Sciatic nerve (tissue), 2 donors: Measurements from ENCODE around the gene KLHL40. TPM values are rescaled to one million over a fixed set of nuclear protein-coding genes. Genes with fewer than 3 reads are reported as not detected.

Source experiments
- ATAC-seq: fragments of 200-7000 bp; cut with Tn5 transposase; one replicate; pipeline ENCODE4 v1.9.1; 2020; ENCODE audit warnings: mild to moderate bottlenecking, moderate library complexity
- DNase-seq: peaks from one replicate; pipeline ENCODE4 v3.0.0-alpha.2; 2020; ENCODE audit warnings: low spot score
- intact Hi-C: fragments of 100-400 bp; cut with DNase I; formaldehyde crosslinking; loops from one replicate; pipeline ENCODE4 v1.14.2; 2022
- total RNA-seq: library from RNA; stranded (reverse); fragmentation: NEBNext Ultra II Directional; extraction: Animal tissue kit (Norgen Biotek cat#: 25700); gene quantifications from one replicate; pipeline ENCODE4 v1.2.1, GENCODE V29; 2021
- donor health status: DM: no; HTN: no; CAD: no.
- donor health status: DM: no; HTN: no; CAD: no.

The KLHL40 gene
- total RNA-seq, 1 donor from 2014 or later, result 0.13 TPM

DNA sequence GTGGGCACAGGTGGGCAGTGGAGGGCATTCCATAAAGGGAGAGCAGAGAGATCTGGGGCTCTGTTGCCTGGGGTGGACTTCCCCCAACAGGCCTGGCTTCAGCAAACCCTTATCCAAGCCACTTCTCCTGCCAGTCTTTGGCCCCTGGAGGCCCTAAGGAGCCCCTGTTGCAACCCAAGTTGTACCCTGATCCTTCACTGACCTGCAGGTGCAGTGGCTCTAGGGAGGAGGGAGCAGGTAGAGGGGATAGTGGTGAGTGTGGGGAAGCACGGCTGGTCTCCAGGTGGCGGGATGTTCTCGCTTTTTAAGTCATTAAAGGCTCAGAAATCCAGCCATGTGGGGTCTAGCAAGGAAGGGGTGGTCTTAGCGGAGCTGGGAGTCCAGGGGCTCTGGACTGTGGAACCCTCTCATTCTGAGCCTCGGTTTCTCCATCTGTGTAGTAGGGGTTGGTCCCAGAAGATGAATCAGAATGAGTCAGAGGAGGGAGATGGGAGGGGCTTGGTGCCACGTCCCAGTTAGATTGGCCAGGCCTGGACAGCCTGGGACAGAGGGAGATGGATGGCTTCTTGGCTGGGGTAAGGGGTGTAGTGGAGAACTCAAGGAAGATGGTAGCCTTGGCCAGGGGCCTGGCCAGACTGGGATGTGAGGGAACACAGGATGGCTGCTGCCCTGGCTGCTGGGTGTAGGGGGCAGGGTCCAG is 29.2 kb upstream of the KLHL40 start:
- intact Hi-C loops, result loop anchor here (10.0 kb wide), 1 partner anchor 61 kb away; the partner anchor contains the start of gene SS18L2
- DNase-seq (no peak), ATAC-seq (no peak)

DNA sequence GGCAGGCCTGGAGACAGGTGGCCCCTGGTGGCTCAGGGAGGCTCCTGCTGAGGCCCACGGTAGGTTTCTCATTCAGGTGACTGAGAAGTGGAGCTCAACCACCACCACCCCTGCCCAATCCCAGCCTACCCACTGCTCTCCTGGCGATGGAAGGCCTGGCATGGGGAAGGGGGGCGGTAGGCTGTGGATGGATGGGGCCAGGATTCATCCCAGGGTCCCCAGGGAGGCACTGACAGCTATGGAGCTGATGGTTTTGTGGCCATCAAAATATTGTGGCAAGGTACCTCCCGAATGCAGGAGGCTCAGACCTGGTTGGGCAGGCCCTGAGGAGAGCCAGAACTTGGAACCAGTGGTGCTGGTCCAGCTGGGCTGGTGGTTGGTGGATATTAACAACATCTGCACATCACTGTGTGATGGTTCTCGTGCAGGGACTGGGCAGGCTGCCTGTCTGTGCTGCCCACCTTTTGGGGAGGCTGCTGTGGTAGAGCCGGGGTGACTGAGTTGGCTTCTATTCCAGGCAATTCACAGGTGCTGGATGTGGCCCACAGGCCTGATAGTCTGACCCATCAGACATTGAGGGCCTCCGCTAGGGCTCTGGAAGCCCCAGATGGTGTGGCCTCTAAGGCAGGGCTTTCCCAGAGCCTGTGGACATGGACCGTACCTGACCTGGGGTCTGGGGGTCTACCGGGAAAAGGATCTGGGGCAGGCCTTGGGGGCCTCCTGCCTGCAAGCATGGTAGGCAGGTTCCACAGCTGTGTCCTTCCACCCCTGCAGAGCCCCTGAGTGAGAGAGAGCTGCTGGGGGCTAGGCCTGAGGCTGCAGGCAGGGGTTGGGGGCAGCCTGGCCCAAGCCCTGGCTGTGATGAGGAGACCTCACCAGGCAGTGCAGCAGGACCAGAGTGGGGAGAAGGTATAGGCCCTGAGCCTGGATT is 28.4 kb upstream of the KLHL40 start:
- no peak for ATAC-seq
- intact Hi-C loops, result loop anchor here (10.0 kb wide), 1 partner anchor 62 kb away; the partner anchor contains the start of gene SS18L2
- no peak for DNase-seq

DNA sequence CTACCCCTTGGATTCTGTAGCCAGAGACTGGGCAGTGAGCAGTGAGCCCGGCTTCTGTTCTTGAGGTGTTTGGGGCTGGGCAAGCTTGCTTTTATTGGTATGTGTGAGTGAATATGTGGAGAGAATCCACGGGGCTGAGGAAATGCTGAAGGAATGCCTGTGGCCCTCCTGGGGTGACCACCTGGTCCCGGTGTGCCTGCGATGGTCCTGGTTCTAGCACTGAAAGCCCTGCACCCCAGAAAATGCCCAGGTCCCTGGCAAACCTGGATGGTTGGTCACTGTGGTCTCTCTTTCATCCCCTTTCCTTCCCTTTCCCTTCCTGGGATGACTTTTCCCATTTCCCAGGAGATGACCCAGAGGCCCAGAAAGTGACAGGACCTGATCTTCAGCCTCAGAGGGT is 27.7 kb upstream of the KLHL40 start:
- DNase-seq (no peak), ATAC-seq (no peak)
- intact Hi-C loops, result loop anchor here (10.0 kb wide), 1 partner anchor 63 kb away; the partner anchor contains the start of gene SS18L2

DNA sequence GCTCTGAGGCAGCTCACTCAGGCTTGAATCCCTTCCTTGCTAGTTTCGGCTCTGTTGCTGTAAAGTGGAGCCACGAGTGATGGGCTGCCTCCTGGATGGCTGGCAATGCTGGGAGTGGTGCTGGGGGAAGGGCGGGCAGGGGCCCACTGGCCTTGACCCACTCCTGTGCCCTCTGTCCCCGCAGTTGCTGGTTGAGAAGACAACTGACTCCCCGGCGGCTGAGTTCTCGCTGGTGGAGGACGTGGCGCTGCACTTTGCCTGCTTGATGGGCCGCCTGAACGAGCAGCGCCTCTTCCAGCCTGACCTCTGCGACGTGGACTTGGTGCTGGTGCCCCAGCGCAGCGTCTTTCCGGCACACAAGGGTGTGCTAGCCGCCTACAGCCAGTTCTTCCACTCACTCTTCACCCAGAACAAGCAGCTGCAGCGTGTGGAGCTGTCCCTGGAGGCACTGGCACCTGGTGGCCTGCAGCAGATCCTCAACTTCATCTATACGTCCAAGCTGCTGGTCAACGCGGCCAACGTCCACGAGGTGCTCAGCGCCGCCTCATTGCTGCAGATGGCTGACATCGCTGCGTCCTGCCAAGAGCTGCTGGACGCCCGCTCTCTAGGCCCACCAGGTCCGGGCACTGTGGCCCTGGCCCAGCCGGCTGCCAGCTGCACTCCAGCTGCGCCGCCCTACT is 27.1 kb upstream of the KLHL40 start:
- ATAC-seq, result no peak
- intact Hi-C loops, result loop anchor here (10.0 kb wide), 1 partner anchor 63 kb away; the partner anchor contains the start of gene SS18L2
- no peak for DNase-seq

DNA sequence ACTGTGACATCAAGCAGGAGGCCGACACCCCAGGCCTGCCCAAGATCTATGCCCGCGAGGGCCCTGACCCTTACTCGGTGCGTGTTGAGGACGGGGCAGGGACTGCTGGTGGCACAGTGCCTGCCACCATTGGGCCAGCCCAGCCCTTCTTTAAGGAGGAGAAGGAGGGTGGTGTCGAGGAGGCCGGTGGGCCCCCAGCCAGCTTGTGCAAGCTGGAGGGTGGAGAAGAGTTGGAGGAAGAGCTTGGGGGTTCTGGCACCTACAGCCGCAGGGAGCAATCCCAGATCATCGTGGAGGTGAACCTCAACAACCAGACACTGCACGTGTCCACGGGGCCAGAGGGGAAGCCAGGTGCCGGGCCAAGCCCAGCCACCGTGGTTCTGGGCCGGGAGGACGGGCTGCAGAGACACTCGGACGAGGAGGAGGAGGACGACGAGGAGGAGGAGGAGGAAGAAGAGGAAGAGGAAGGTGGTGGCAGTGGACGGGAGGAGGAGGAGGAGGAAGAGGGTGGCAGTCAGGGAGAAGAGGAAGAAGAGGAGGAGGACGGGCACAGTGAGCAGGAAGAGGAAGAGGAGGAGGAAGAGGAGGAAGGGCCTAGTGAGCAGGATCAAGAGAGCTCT is 26.5 kb upstream of the KLHL40 start:
- intact Hi-C loops, result loop anchor here (10.0 kb wide), 1 partner anchor 64 kb away; the partner anchor contains the start of gene SS18L2
- DNase-seq (no peak), ATAC-seq (no peak)

DNA sequence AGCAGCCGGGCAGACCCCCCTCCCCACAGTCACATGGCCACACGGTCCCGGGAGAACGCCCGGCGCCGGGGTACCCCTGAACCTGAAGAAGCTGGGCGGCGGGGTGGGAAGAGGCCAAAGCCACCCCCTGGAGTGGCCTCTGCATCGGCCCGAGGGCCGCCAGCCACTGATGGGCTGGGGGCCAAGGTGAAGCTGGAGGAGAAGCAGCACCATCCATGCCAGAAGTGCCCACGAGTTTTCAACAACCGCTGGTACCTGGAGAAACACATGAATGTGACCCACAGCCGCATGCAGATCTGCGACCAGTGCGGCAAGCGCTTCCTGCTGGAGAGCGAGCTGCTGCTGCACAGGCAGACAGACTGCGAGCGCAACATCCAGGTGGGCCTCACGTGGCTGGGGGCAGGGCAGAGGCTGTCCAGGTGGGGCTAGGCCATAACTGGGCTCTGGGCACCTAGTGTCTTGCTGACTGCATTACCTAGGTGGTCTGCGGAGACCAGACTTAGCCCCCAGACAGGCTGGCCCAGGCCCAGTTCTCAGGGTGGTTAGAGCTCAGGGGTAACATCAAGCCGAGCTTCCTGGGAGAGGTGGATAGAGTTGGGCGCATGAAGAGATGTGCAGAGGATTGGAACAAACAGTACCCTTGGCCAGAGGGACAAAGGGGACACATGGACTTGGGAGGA is 25.7 kb upstream of the KLHL40 start:
- ATAC-seq, result no peak
- intact Hi-C loops, result loop anchor here (10.0 kb wide), 1 partner anchor 65 kb away; the partner anchor contains the start of gene SS18L2

DNA sequence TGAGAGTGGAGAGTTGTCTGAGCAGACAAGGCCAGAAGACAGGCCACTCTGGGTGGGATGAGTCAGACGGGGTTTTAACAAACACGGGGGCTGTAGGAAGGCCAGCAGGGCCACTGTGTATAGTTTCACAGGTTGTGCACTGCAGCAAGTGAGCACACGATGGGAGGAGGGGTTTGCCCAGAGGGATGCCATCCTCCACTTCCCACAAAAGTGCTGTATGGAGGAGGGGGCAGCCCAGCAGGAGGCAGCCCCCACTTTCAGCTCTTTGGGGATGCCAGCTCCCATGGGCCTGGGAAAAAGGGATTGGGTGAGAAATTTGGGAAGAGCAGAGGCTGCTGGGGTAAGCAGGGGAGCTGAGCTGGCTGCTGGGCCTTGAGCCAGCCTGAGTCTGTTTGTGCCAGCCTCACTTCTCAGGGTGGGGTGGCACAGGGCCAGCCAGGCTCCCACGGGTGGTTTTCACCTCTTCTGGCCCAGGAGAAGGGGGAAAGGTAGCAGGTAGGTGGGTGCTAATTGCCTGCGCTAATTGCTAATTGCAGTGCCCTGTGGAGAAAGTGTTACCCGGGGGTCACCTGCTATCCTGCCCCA is 25.1 kb upstream of the KLHL40 start:
- ATAC-seq (no peak), DNase-seq (no peak)
- intact Hi-C loops, result no loop called here

More for the DNA sequence above, 25.7 kb upstream of the KLHL40 start:
- no peak for DNase-seq

DNA sequence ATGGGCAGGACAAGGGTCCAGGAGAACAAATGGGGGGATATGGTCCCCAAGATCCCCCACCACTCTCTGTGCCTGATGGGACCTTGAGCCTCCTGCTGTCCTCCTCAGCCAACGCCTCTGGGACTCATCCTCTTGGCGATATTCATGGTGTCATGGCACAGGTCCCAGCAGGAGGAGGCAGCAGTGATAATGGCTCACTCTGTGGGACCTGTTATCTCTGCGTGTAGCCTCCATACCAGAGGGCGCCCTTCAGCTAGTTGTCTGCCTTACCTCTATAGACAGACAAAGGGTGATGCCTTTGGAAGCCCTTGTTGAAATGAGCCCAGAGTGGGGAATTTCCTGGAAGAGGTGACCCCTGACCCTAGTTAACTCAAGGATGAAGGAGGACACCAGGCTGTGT is 24.4 kb upstream of the KLHL40 start:
- intact Hi-C loops, result no loop called here
- DNase-seq, result no peak
- ATAC-seq, result no peak

DNA sequence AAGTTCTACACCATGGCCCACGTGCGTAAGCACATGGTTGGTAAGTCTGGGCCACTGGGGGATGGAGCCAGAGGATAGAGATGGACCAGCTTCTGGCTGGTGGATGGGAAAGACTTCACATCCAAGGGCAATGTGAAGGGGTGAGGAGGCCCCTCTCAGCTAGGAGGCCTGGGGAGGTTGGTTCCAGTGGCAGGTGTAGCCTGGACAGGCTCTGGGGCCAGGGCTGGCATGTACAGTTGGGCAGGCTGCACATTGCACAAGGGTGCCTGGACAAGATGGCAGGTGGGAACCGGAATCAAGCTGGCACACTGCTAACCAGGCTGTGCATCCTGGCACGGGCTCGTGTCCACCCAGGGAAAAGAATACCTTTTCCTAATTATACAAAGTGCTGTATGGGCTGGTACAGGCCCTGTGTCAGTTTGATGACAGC is 23.7 kb upstream of the KLHL40 start:
- ATAC-seq (no peak), DNase-seq (no peak)
- intact Hi-C loops, result no loop called here

DNA sequence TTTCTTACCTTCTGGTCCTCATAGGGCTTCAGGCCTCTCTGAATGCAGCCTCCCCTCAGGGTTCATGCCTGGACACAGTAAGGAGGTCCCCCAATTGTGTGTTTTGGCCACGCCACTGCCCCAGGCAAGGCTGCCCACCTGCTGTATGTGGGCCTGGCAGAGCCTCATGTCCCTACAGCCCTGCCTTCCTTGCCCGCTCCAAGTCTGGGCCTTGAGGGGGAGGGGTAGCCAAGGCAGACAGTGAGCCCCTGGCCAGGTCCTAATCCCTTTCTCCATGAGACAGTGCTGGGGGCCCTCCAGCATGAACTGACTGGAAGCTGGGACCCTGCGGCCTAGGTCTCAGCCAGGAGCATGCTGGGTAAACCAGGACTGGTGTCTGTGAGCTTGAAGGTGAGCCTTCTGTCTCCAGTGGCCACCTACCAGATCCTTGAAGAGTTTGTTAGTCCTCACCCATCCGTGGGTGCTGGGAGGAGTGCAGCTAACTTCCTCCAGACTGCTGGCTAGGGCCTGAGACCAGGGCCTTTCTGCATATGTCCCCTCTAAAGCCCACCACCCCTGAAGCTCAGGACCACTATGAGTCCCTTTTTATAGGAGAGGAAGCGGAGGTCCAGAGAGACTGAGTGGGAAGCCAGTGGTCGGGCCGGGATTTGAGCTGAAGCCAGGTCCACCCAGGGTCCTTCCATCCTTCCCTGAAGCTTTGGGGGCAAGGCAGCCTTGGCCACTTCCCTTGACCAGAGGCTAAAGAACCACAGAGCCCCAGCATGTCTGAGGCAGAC is 23.1 kb upstream of the KLHL40 start:
- DNase-seq (no peak), ATAC-seq (no peak)
- intact Hi-C loops, result no loop called here

DNA sequence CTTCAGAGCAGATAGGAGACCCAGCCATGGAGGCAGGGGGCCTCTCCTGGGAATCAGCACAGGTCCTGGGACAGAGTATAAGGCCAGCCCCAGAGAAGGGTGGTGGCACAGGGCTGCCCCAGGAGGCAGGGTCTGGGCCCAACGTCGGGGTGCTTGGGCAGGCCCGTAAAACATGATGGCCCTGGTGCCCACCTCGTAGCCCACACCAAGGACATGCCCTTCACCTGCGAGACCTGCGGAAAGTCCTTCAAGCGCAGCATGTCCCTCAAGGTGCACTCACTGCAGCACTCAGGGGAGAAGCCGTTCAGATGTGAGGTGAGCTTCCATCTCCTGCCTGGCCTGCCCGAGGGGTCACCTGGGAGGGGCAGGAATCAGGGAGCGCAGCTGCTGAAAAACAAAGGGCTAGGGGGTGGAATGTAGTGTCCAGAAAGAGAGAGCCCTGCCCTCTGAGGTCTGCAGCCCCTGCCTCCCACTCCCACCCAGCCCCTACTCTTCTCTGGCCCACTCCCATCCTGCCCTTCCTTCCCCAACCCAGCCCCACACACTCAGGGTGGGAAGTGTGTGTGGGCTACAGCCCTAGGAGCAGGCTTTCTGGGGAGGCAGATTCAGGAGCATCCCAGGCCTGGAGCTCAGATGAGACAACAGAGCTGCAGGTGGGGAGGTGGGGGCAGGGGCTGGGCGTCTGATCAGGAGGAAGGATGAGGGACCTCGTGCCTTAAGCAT is 22.4 kb upstream of the KLHL40 start:
- no peak for DNase-seq
- intact Hi-C loops, result no loop called here
- ATAC-seq, result no peak

DNA sequence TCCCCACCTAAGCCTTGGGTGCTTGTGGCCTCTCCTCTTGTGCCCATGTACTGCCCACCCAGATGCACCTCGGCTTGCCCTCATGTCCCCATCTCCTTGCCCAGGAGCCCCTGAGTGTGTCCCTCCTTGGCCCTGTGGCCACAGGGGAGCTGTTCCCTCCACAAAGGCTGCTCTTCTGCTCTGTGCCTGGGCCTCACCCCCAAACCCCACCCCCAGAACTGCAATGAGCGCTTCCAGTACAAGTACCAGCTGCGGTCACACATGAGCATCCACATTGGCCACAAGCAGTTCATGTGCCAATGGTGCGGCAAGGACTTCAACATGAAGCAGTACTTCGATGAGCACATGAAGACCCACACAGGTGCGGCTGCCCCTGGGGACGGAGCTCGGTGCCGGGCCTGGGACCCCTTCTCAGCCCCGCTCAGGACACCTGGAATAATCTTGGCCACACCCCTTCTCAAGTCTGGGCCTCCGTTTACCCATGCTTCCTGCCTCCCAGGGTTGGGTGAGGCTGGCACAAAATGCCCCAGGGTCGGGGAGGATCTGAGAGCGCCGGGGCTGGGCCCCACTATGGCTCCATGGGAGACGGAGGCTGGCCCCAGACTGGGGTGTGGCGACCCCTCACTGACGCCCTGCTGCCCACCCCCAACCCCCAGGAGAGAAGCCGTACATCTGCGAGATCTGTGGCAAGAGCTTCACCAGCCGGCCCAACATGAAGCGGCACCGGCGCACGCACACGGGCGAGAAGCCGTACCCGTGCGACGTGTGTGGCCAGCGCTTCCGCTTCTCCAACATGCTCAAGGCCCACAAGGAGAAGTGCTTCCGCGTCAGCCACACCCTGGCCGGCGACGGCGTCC is 21.5 kb upstream of the KLHL40 start:
- DNase-seq (no peak), ATAC-seq (no peak)
- intact Hi-C loops, result no loop called here

DNA sequence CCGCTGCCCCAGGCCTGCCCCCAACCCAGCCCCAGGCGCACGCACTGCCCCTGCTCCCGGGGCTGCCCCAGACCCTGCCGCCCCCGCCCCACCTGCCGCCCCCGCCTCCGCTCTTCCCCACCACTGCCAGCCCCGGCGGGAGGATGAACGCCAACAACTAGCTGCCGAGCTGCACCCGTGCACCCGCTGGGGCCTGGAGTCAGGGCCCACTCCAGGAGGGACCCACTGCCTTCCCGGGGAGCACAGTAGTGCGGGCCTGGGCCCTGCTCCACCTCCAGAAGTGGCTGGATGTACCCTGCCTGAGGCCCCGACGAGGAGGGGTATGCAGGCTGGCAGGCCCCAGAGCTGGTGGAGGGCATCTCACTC is 20.9 kb upstream of the KLHL40 start:
- ATAC-seq (no peak), DNase-seq (no peak)
- intact Hi-C loops, result no loop called here

DNA sequence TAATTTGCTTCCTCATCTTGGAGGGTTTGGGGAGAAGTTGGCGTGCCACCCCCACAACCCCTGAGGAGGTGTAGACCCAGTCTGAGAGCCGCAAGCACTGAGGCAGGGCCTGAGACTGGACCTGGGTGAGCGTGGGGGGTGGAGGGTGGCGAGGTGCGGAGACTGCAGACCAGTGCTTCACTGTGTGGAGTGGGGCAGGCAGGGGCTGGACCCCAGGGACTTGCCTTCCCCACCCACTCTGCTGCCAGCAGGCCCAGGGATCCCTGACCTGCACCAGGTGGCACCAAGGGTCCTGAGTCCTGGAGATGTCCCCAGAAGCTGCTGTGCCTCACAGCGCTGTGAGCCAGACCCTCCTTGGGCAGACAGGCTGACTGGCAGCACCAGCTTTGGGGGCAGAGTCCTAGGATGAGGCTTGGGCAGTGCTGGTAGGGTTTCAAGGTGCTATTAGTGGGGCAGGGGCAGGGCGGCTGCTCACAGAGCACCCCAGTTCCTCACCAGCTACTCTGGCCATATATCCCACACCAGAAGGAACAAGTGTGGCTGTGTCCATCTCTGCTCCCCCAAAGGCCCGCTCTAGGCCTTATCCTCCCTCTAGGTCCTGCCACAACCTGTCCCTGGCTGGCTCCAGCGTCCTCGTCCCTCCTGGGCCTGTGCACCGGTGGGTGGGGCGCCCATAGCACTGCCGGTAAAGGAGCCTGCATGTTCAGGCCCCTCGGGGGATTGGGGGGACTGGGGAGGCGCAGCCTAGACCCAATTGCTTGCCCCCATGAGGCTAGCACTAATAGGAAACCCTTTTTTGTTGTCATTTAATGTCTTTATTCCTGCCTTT is 20.1 kb upstream of the KLHL40 start:
- ATAC-seq (no peak), DNase-seq (no peak)
- intact Hi-C loops, result no loop called here

DNA sequence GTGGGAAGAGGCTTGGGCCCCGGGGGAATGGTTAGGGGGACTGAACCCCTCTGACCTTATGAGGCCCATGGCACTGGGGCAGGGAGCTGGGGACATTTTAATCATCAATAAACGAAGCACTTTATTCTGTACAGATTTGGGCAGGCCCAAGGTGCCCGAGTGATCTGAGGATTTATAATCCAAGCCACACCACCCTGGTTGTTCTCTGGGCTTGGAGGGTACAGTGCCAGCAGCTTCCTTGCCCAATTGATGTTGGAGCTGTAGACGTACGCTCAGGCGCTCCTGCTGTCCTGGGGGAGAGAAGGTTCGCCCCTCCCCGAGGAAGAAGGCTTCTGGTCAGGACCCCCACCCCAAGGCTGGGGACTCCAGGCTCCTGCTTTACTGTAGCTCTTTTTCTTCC is 19.3 kb upstream of the KLHL40 start:
- DNase-seq, result no peak
- intact Hi-C loops, result no loop called here
- no peak for ATAC-seq
